GM12891 (cell line): ENCODE measurements around the gene DCUN1D3.

Experiments
- DNase-seq: peaks from one replicate; pipeline ENCODE4 v3.0.0; 2011; ENCODE audit warnings: low spot score; ENCODE audit not compliant: insufficient read length
- FAIRE-seq: peaks from 2 replicates; lab custom pipeline; 2011; peaks lifted over from hg19 to GRCh38; lab: Jason Lieb, UNC
- PAX5 ChIP-seq: IDR thresholded peaks from 2 replicates; pipeline ENCODE4 v1.6.1; 2011; ENCODE audit warnings: low read length, moderate library complexity, mild to moderate bottlenecking; ENCODE audit not compliant: insufficient read depth, severe bottlenecking
- POLR2A ChIP-seq: IDR thresholded peaks from 2 replicates; pipeline ENCODE4 v1.6.1; 2011; ENCODE audit warnings: low read depth, low read length, control low read depth
- POLR2AphosphoS5 ChIP-seq: IDR thresholded peaks from 2 replicates; pipeline ENCODE4 v1.6.1; 2011; ENCODE audit warnings: low read depth, low read length, control low read depth
- POU2F2 ChIP-seq: IDR thresholded peaks from 2 replicates; pipeline ENCODE4 v1.6.1; 2011; ENCODE audit warnings: low read depth, mild to moderate bottlenecking, control low read depth, low read length, moderate library complexity
- SPI1 ChIP-seq: IDR thresholded peaks from 2 replicates; pipeline ENCODE4 v1.6.1; 2011; ENCODE audit warnings: low read depth, low read length, control low read depth
- TAF1 ChIP-seq: IDR thresholded peaks from 2 replicates; pipeline ENCODE4 v1.6.1; 2011; ENCODE audit warnings: low read depth, low read length, control low read depth

Gene DCUN1D3

GRCh38 chr16:20857281-20857680, 42.9 kb downstream of the DCUN1D3 start:
- DNase-seq = no peak
- TF ChIP-seq POU2F2 (no peak), PAX5 (no peak), POLR2A (no peak), POLR2AphosphoS5 (no peak)
- FAIRE-seq = no peak

- no peak for DNase-seq
- TF ChIP-seq SPI1 (no peak), PAX5 (no peak), POLR2AphosphoS5 (no peak), TAF1 (no peak), POU2F2 (no peak), POLR2A (no peak)
- no peak for FAIRE-seq
Observed at GRCh38 chr16:20854963-20855362, 45.2 kb downstream of the DCUN1D3 start.

GRCh38 chr16:20853981-20854620, 46.1 kb downstream of the DCUN1D3 start:
- DNase-seq = no peak
- FAIRE-seq = no peak
- TF ChIP-seq POU2F2 = no peak
- TF ChIP-seq POLR2AphosphoS5 = no peak
- TF ChIP-seq TAF1 = no peak
- no peak for TF ChIP-seq POLR2A
- TF ChIP-seq PAX5 = no peak
- TF ChIP-seq SPI1 = no peak

DNA sequence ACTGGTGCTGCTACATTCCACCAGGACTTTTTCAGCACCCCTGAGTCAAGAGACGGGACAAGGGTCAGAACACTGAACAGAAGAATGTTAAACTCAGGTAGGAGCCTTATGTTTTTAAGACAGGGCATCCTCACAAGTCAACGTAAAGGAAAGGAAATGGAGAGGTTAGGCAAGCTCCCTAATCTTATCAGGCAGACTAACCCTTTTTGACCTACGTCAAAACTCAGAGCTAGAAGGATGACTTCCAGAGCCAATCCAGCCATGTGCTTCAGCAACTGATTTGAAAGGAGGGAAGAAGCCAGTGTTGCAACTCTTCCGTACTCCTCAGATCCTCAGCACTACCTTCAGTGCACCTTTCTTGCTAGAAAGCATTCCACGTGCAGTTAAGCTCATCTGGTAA, 47.0 kb downstream of the DCUN1D3 start:
- FAIRE-seq (no peak), DNase-seq (no peak)
- TF ChIP-seq PAX5 (no peak), SPI1 (no peak), TAF1 (no peak), POLR2A (no peak), POU2F2 (no peak), POLR2AphosphoS5 (no peak)

DNA sequence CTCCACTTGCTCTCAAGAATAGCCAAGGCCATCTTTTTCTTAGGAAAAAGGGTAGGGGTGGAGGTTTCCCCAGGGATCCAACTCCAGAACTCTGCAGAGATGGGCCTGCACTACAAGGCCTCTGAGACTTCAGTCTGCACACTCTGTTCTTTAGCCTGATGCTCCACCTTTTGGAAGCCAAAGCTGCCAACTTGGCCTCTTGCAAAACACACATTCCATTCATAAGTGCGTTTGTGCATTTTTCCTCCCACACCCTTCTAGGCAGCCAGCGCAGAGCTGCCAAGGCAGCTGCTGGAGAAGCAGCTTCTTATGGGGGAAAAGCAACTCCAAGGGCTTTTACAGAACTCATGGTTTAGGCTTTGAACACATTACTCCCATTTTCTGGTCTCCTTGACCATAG, 48.6 kb downstream of the DCUN1D3 start:
- FAIRE-seq (no peak), DNase-seq (no peak)
- TF ChIP-seq SPI1 = no peak
- TF ChIP-seq POLR2AphosphoS5 = no peak
- TF ChIP-seq POU2F2 = no peak
- TF ChIP-seq TAF1 = no peak
- no peak for TF ChIP-seq POLR2A
- no peak for TF ChIP-seq PAX5

DNA sequence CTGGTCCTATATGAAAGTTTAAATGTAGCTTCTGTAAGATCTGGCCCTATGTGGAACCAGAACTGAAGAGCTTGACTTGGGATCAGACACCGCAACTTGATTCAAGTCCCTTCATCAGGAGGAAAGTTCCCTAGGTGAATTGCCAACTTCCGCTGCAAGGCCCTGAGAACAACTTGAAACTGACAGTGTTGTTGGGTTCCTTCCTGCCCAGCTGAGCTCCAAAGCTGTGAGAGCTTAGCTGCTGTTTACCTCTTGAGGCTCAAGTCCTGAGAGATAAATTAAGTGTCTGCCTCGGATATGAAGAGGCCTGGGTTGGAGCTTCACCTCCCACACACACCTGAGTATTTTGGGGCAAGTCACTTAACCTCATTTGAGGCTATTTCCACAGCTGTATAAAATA, 49.2 kb downstream of the DCUN1D3 start:
- no peak for FAIRE-seq

DNA sequence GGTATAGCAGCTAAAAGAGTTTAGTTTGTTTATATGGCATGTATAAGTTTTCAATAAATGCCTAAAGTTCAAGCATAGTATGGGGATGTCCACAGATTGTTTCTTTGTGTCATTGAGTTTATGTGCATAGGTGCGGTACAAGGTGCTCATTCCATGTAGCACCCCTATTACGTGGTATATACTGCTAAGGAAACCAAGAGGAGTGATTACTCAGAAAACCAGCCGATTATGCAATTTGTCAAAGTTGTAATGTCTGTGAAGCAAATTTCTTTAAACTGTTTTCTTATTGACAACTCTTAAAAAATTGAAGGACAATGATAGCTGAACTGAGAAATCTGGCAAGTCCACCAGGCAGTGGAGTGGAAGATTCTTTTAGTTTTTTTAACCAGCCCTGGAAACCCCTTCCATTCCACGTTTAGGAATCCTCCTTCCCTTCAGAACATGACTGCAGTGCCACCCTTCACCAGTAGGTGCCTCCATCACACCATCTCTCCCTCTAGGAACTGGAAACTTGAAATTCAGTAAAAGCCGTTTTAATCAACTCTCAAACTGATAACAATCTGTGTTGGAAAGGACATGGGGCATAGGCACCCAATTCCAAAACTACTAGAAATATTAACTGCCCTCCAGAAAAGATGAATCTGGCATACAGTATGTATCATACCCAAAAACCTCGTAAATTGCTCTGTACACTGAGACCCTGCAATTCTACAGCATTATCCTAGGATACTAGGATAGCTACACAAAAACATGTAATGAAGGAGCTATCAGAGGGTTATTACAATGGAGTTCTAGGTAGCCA, 50.4 kb downstream of the DCUN1D3 start:
- FAIRE-seq (peak; percentile 87), DNase-seq (no peak)
- TF ChIP-seq POLR2AphosphoS5 (no peak), POLR2A (no peak), TAF1 (no peak), POU2F2 (no peak), PAX5 (no peak), SPI1 (no peak)

More for the DNA sequence above, 49.2 kb downstream of the DCUN1D3 start:
- DNase-seq = no peak
- TF ChIP-seq PAX5 (no peak), POLR2AphosphoS5 (no peak), POU2F2 (no peak), POLR2A (no peak), TAF1 (no peak), SPI1 (no peak)

GRCh38 chr16:20847550-20847949, 52.6 kb downstream of the DCUN1D3 start:
- FAIRE-seq = no peak
- TF ChIP-seq POU2F2 (no peak), PAX5 (no peak), SPI1 (peak; percentile 6; the same call in 1 of the 2 replicates), POLR2AphosphoS5 (no peak)
- DNase-seq = no peak

- DNase-seq (no peak), FAIRE-seq (no peak)
- TF ChIP-seq POLR2AphosphoS5 = no peak
- no peak for TF ChIP-seq POU2F2
- no peak for TF ChIP-seq POLR2A
- no peak for TF ChIP-seq TAF1
- TF ChIP-seq PAX5 = no peak
- no peak for TF ChIP-seq SPI1
Observed at GRCh38 chr16:20846551-20846950, 53.6 kb downstream of the DCUN1D3 start.

GRCh38 chr16:20846030-20846429, 54.1 kb downstream of the DCUN1D3 start:
- no peak for TF ChIP-seq POLR2AphosphoS5
- TF ChIP-seq POLR2A = no peak
- no peak for TF ChIP-seq PAX5
- DNase-seq = no peak
- FAIRE-seq = no peak
